ENCODE data around the gene DLL4.

DLL4 gene

DNA sequence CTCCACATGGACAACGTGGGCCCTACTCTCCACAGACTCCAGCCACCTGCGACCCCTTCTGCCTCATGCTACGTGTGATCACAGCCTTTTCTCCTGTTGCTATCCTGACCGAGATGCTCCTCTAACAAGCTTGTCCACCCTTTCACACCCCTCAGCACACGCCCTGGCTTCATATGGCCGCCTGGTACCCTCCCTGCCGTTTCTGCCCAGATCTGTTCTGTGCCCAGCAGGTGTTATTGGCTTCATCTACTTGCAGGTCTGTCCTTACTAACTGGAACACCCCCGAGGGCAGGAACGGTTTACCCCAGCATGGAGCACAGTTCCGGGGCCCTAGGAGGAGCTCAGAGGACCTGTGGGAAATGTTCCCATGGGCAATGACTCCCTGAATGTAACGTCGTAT is 34.1 kb downstream of the DLL4 start:
- Mint-ChIP-seq H3K27ac (no peak overlapping the region), H3K36me3 (ENCODE audit: low read depth) (no peaks in the 10 kb centered on the region), H3K4me1 (peaks cover 6% of the 10 kb centered on the region), H3K27me3 (no peaks in the 10 kb centered on the region), H3K4me3 (no peak overlapping the region), H3K9me3 (no peaks in the 10 kb centered on the region)
- DNase-seq (no peak), ATAC-seq (no peak)

DNA sequence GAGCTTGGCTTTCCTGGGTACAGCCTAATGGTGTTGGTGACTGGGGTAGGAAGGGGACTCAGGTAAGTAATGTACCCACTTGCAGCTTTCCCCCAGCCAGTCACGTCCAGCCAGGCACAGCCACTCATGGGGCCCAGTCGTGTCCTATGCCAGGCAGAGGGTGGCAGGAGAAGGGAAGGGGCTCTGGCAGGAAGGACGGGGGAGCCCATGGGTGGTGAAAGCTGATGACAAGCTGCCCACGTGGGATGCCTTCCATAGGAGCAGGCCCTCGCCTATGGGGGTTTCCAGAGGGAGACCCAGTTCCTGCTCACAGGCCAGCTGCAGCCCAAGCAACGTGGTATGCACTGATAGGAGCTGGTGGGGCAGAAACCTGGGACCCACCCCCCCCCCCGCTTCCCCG is 34.9 kb downstream of the DLL4 start:
- Mint-ChIP-seq H3K9me3 (no peaks in the 10 kb centered on the region), H3K27ac (no peak overlapping the region), H3K4me1 (peaks cover 4% of the 10 kb centered on the region), H3K4me3 (no peak overlapping the region), H3K36me3 (ENCODE audit: low read depth) (no peaks in the 10 kb centered on the region), H3K27me3 (no peaks in the 10 kb centered on the region)
- ATAC-seq, result no peak
- no peak for DNase-seq

- Mint-ChIP-seq H3K9me3 (no peaks in the 10 kb centered on the region), H3K36me3 (ENCODE audit: low read depth) (no peaks in the 10 kb centered on the region), H3K27ac (no peak overlapping the region), H3K4me3 (no peak overlapping the region), H3K4me1 (peaks cover 4% of the 10 kb centered on the region), H3K27me3 (no peaks in the 10 kb centered on the region)
- no peak for ATAC-seq
- DNase-seq, result no peak
Observed at GRCh38 chr15:40964634-40965033, 35.5 kb downstream of the DLL4 start.

- no peaks in the 10 kb centered on the region for H3K27me3 Mint-ChIP-seq
- no peak for DNase-seq
- no peaks in the 10 kb centered on the region for H3K4me1 Mint-ChIP-seq
- H3K36me3 Mint-ChIP-seq (ENCODE audit: low read depth), result no peaks in the 10 kb centered on the region
- no peak for ATAC-seq
- H3K4me3 Mint-ChIP-seq, result no peak overlapping the region
- H3K9me3 Mint-ChIP-seq, result no peaks in the 10 kb centered on the region
- no peak overlapping the region for H3K27ac Mint-ChIP-seq
Observed at GRCh38 chr15:40968290-40969085, 39.3 kb downstream of the DLL4 start.

- no peaks in the 10 kb centered on the region for H3K27me3 Mint-ChIP-seq
- ATAC-seq, result no peak
Observed at GRCh38 chr15:40969363-40969762, 40.2 kb downstream of the DLL4 start.

DNA sequence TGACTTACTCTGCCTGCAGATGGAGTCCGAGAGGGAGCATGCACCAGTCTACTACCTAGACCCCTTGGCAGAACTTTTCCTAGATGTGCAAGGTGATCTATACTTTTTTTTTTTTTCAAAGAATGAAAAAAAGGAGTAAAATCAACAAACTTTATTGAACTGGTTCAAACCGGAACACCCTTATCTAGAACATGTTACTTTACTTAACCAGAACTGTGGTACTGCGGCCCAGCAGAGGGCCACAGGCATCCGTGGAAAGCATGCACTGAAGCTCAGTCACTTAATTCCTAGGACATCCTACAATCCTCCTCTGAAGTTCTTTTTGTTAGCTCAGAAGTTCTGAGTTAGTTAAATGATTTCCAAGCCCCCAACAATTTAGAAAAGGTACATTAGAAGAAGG is 45.7 kb downstream of the DLL4 start:
- Mint-ChIP-seq H3K4me3 (no peak overlapping the region), H3K9me3 (no peaks in the 10 kb centered on the region), H3K4me1 (no peaks in the 10 kb centered on the region), H3K27ac (no peak overlapping the region), H3K27me3 (no peaks in the 10 kb centered on the region), H3K36me3 (ENCODE audit: low read depth) (peaks cover 13% of the 10 kb centered on the region)
- no peak for ATAC-seq
- no peak for DNase-seq

More at GRCh38 chr15:40969363-40969762, 40.2 kb downstream of the DLL4 start:
- no peaks in the 10 kb centered on the region for H3K36me3 Mint-ChIP-seq (ENCODE audit: low read depth)
- no peak overlapping the region for H3K27ac Mint-ChIP-seq
- DNase-seq, result no peak
- no peak overlapping the region for H3K4me3 Mint-ChIP-seq
- no peaks in the 10 kb centered on the region for H3K9me3 Mint-ChIP-seq
- H3K4me1 Mint-ChIP-seq, result no peaks in the 10 kb centered on the region

DNA sequence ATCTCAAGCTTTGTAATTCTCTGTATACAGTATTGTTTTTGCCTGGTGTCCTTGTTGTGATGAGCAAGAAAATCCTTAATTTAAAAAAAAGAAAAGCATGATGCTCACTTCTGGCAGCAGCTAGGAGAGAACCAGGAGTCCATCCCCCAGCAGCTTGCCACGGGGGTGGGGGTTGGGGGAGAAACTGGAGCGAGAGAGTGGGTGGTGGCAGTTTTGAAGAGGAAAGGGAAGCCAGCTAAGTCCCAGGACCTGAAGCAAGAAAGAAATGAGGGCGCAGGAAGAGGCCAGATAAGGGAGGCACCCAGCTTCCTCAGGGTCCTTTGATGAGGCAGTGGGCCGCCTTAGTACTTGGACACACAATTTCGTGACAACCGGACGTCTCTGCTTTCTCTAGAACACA is 47.7 kb downstream of the DLL4 start:
- ATAC-seq (no peak), DNase-seq (no peak)
- H3K9me3 Mint-ChIP-seq, result no peaks in the 10 kb centered on the region
- no peaks in the 10 kb centered on the region for H3K27me3 Mint-ChIP-seq
- H3K4me3 Mint-ChIP-seq, result no peak overlapping the region
- peaks cover 27% of the 10 kb centered on the region for H3K36me3 Mint-ChIP-seq (ENCODE audit: low read depth)
- no peaks in the 10 kb centered on the region for H3K4me1 Mint-ChIP-seq
- no peak overlapping the region for H3K27ac Mint-ChIP-seq

DNA sequence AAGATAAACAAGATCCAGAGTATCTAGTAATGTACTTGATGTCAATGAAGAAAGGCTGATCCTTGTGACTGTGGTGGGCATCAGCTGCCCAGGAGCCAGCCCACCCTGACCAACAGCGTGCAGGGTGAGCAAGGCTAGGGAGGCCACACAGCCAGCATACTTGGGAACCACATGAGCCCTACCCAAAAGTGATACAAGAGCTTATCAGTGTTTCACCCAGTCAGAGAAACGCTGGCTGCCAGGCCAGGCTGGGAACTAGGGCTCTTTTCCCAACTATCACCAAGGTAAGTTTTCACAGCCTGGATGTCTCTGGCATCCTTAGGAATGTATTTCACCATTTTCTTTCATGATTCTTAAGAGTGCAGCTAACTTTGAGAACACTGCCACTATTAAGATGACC is 49.0 kb downstream of the DLL4 start:
- H3K9me3 Mint-ChIP-seq, result no peaks in the 10 kb centered on the region
- ATAC-seq (no peak), DNase-seq (no peak)
- H3K4me3 Mint-ChIP-seq, result no peak overlapping the region
- no peaks in the 10 kb centered on the region for H3K4me1 Mint-ChIP-seq
- no peak overlapping the region for H3K27ac Mint-ChIP-seq
- H3K36me3 Mint-ChIP-seq (ENCODE audit: low read depth), result peaks cover 38% of the 10 kb centered on the region
- H3K27me3 Mint-ChIP-seq, result no peaks in the 10 kb centered on the region

DNA sequence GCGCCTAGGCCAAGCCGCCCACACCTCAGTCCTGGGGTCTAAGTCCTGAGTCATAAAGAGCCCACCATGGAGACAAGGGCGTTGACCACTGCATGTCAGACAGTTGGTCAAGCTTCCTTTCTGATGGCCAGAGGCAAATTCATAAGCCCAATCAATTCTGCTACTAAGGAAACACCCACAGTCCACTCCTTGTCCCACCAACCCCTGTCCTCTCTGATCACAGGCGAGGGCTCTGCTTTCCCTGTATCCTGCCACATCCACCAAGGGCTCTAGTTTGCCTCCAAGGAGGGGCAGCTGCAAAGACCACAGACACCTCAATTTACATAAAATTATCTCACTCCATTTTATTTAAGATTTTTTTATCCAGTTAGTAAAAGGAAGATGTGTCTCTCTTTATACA is 49.4 kb downstream of the DLL4 start:
- no peak for DNase-seq
- Mint-ChIP-seq H3K4me3 (no peak overlapping the region), H3K4me1 (no peaks in the 10 kb centered on the region), H3K27ac (no peak overlapping the region), H3K36me3 (ENCODE audit: low read depth) (peaks cover 43% of the 10 kb centered on the region), H3K9me3 (no peaks in the 10 kb centered on the region), H3K27me3 (no peaks in the 10 kb centered on the region)
- ATAC-seq, result no peak

DNA sequence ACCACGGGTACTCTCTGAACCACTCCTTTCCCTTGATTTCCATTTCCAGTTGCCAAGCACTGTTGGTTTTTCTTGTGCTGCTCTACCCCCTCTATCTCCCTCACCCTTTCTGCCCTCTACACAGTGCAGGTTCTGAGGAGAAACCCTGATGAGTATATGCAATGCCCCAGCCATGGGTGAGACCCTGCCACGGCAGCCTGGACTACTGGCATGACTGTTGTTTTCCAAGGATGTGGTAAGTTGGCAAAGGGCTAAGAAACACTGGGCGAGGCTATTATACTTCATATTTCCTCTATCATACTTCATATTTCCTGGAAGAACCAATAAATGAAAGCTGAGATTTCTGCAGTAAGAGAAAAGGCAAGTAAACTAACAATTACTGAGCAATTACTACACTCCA is 52.0 kb downstream of the DLL4 start:
- Mint-ChIP-seq H3K27me3 (no peaks in the 10 kb centered on the region), H3K4me1 (no peaks in the 10 kb centered on the region), H3K4me3 (no peak overlapping the region), H3K9me3 (no peaks in the 10 kb centered on the region), H3K27ac (no peak overlapping the region), H3K36me3 (ENCODE audit: low read depth) (peaks cover 51% of the 10 kb centered on the region)
- DNase-seq, result no peak
- no peak for ATAC-seq

- no peak for ATAC-seq
- no peaks in the 10 kb centered on the region for H3K27me3 Mint-ChIP-seq
- no peak overlapping the region for H3K27ac Mint-ChIP-seq
- no peak overlapping the region for H3K4me3 Mint-ChIP-seq
- no peak for DNase-seq
- H3K9me3 Mint-ChIP-seq, result no peaks in the 10 kb centered on the region
- no peaks in the 10 kb centered on the region for H3K4me1 Mint-ChIP-seq
- H3K36me3 Mint-ChIP-seq (ENCODE audit: low read depth), result peaks cover 59% of the 10 kb centered on the region
Observed at GRCh38 chr15:40982855-40983254, 53.7 kb downstream of the DLL4 start.

DNA sequence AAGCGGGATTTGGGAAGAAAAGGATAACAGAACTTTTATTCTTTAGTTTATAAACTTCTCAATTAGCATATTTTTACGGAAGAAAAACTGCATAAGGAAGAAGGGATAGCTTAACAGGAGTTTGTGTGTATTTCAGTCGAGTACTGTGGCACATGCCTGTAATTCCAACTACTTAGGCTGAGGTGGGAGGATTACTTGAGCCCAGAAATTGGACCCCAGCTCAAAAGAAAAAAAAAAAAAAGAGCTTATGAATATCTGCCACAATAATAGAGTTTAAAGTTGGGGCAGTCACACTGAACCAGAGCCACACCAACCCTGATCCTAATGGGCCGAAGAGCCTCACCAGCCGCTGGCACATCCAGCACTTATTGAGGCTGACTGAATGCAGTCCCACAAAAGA is 55.3 kb downstream of the DLL4 start:
- DNase-seq (no peak), ATAC-seq (no peak)
- Mint-ChIP-seq H3K27me3 (no peaks in the 10 kb centered on the region), H3K4me3 (no peak overlapping the region), H3K4me1 (no peaks in the 10 kb centered on the region), H3K27ac (no peak overlapping the region), H3K36me3 (ENCODE audit: low read depth) (peaks cover 60% of the 10 kb centered on the region), H3K9me3 (no peaks in the 10 kb centered on the region)

DNA sequence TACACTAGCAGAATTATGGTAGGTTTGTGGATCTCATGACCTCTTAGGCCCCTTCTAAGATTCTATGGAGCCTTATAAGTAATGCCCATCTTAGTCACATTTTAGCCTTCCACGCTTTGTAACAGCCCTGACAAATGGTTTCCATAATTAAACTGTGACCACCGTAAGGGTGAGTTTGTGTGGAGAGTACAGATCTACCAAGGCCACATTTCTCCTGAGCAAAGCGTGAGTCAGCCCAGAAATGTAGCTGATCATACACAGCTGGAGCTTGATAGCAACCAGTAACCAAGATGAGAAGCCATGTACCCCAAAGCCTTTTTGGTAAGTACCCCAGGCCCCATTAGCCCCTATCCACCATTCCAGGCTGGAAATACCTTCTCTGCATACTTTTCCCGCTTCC is 55.8 kb downstream of the DLL4 start:
- Mint-ChIP-seq H3K27ac (no peak overlapping the region), H3K4me1 (peaks cover 3% of the 10 kb centered on the region), H3K36me3 (ENCODE audit: low read depth) (peaks cover 66% of the 10 kb centered on the region), H3K27me3 (no peaks in the 10 kb centered on the region), H3K9me3 (no peaks in the 10 kb centered on the region), H3K4me3 (no peak overlapping the region)
- no peak for ATAC-seq
- DNase-seq, result no peak

GRCh38 chr15:40985541-40986330 is 56.6 kb downstream of the DLL4 start:
- ATAC-seq (no peak), DNase-seq (no peak)
- H3K9me3 Mint-ChIP-seq, result no peaks in the 10 kb centered on the region
- H3K4me3 Mint-ChIP-seq, result no peak overlapping the region
- H3K27ac Mint-ChIP-seq, result no peak overlapping the region
- no peaks in the 10 kb centered on the region for H3K27me3 Mint-ChIP-seq
- peaks cover 11% of the 10 kb centered on the region for H3K4me1 Mint-ChIP-seq
- peaks cover 68% of the 10 kb centered on the region for H3K36me3 Mint-ChIP-seq (ENCODE audit: low read depth)

DNA sequence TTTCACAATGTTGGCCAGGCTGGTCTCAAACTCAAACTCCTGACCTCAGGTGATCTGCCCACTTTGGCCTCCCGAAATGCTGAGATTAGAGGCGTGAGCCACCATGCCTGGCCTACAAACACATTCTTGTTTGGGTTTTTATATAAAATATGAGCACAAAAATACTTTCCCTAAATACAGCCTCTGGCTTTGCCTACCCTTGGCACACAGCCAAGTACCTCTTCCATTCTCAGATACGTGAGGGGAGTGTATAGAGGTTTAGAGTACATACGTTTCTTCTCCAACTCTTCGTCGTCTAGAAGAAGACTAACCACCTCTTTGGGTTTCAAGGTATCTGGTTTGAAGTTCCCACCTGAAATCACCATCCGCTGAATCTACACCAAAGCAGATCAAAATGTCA is 57.7 kb downstream of the DLL4 start:
- no peak overlapping the region for H3K4me3 Mint-ChIP-seq
- H3K27me3 Mint-ChIP-seq, result no peaks in the 10 kb centered on the region
- peaks cover 66% of the 10 kb centered on the region for H3K36me3 Mint-ChIP-seq (ENCODE audit: low read depth)
- H3K27ac Mint-ChIP-seq, result no peak overlapping the region
- H3K9me3 Mint-ChIP-seq, result no peaks in the 10 kb centered on the region
- DNase-seq (no peak), ATAC-seq (no peak)
- peaks cover 21% of the 10 kb centered on the region for H3K4me1 Mint-ChIP-seq

Measured in activated naive CD8-positive, alpha-beta T cell treated with anti-CD3 and anti-CD28 coated beads, Interleukin-2, amount 50 U/mL, for 24 hours (primary cell).